Fibroblast of lung (primary cell): ENCODE results near the gene PLA2G5.

Source experiments
- CTCF ChIP-seq, 2 donors: IDR thresholded peaks in 1 of 2; conservative IDR thresholded peaks in 1 of 2; 1 replicate in 1 of 2; 2 replicates in 1 of 2; pipeline ENCODE4 v1.5.1; 2011 to 2012; ENCODE audit warnings: low read length in 2 of 2, control low read depth in 1 of 2, inconsistent platforms in 1 of 2, low read depth in 1 of 2, mild to moderate bottlenecking in 1 of 2
- EZH2 ChIP-seq: IDR thresholded peaks from 2 replicates; pipeline ENCODE4 v1.5.1; 2012; ENCODE audit warnings: low read length, control low read depth, mild to moderate bottlenecking; ENCODE audit errors: missing control alignments

GRCh38 chr1:20071416-20071815, 1.4 kb downstream of the PLA2G5 start:
- TF ChIP-seq EZH2: no peak
- TF ChIP-seq CTCF (conservative IDR thresholded peaks at IDR 0.05 in 1 of 2, IDR thresholded peaks at IDR 0.05 in 1 of 2; ENCODE audit: low read depth in 1 of 2, low read length in 2 of 2): no peak
